Endothelial cell of umbilical vein (primary cell): ENCODE data around the gene HOPX.

ENCODE experiments used
- CTCF ChIP-seq, 2 donors: IDR thresholded peaks; 1 replicate in 1 of 2; 2 replicates in 1 of 2; pipeline ENCODE4 v1.5.1; 2011; ENCODE audit warnings: low read length in 2 of 2, mild to moderate bottlenecking in 2 of 2, moderate library complexity in 2 of 2, control low read depth in 1 of 2, inconsistent platforms in 1 of 2, low read depth in 1 of 2; ENCODE audit not compliant: insufficient read depth in 1 of 2; ENCODE audit errors: extremely low read depth in 1 of 2
- EZH2 ChIP-seq: IDR thresholded peaks from 2 replicates; pipeline ENCODE4 v1.6.1; 2012; ENCODE audit warnings: borderline replicate concordance, low read depth, mild to moderate bottlenecking, moderate library complexity, low read length, inconsistent platforms; ENCODE audit not compliant: severe bottlenecking
- POLR2A ChIP-seq: IDR thresholded peaks from 2 replicates; pipeline ENCODE4 v1.6.1; 2012; ENCODE audit warnings: low read depth, mild to moderate bottlenecking, control low read depth, low read length
- POLR2AphosphoS5 ChIP-seq: IDR thresholded peaks from 2 replicates; pipeline ENCODE4 v1.6.1; 2012; ENCODE audit warnings: low read depth, mild to moderate bottlenecking, control low read depth, low read length, moderate library complexity; ENCODE audit not compliant: insufficient read depth

- no peak for TF ChIP-seq EZH2
- no peak for TF ChIP-seq POLR2AphosphoS5
- TF ChIP-seq CTCF (IDR thresholded peaks at IDR 0.05; ENCODE audit: extremely low read depth in 1 of 2, insufficient read depth in 1 of 2, low read depth in 1 of 2, low read length in 2 of 2) = no peak
- no peak for TF ChIP-seq POLR2A
Measured at GRCh38 chr4:56699537-56700105, 18.5 kb upstream of the HOPX start.
